ENCODE data around the gene AOC3.
A peak's percentile ranks its signal among the peaks of the same experiment; 100 is the strongest.

- peak in 3 of 4 experiments; percentile 26 to 55 (median 44) for TF ChIP-seq CTCF (IDR thresholded peaks at IDR 0.05)
- no peak for TF ChIP-seq POLR2A (IDR thresholded peaks at IDR 0.05)
Observed at GRCh38 chr17:42819939-42820535, 31.0 kb upstream of the AOC3 start.

Measured in gastroesophageal sphincter (tissue), 3 donors.